ENCODE measurements around the gene TBC1D13. TPM values are rescaled to one million over a fixed set of nuclear protein-coding genes. Genes with fewer than 3 reads are reported as not detected.

TBC1D13 gene
- total and polyA plus RNA-seq, 9 of the 15 experiments (the other 6 are each of a cell fraction or from before 2014, with no cell fraction given), result 2.3 to 28.7 (median 11.4) TPM

DNA sequence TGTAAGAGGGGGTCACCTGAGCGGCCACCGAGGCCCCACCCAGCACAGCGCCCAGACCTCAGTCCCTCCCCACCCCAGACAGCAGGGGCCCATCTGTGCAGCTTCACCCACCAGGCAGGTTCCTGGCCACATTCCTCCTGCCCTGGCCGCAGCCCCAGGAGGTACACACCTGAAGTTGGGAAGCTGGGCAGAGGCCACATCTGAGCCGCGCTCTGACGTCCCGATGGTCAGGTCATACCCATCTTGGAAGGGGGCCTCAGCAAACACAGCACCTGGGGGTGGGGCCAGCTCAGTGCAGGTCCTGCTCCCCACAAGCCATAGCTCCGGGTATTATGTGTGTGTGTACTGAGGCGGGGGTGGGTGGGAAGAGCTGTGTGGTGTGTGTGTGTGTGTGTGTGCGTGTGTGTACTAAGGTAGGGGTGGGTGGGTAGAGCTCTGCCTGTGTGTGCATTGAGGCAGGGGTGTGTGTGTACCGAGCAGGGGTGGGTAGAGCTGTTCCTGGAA is 36.9 kb downstream of the TBC1D13 start:
- no peak overlapping the region for H3K4me3 ChIP-seq
- no peak overlapping the region for H3K27ac ChIP-seq (ENCODE audit: extremely low read depth, low read depth, low read length)
- intact Hi-C loops (cut with micrococcal nuclease) (no loop called here), in situ Hi-C loops (cut with MboI) (no loop called here)
- ATAC-seq (no peak), FAIRE-seq (no peak), DNase-seq (ENCODE audit: extremely low read depth in 1 of 4, low spot score in 3 of 4) (peak in 1 of 4 experiments; percentile 24)
- no peak overlapping the region for H2AFZ ChIP-seq (ENCODE audit: low read depth, low read length)
- peaks cover 14% of the 10 kb centered on the region for H4K20me1 ChIP-seq (replicated peaks; ENCODE audit: control insufficient read depth, insufficient read depth, low read length)
- H3K27me3 ChIP-seq (ENCODE audit: control insufficient read depth in 2 of 2, insufficient read depth in 2 of 2, low read length in 2 of 2), result no peaks in the 10 kb centered on the region
- peaks cover 90% of the 10 kb centered on the region for H3K36me3 ChIP-seq (ENCODE audit: control insufficient read depth, insufficient read depth, low read length)
- POLR2A ChIA-PET, result interaction anchor here (0.7 to 1.0 kb wide), 4 partner anchors 18 to 428 kb away, joined by 3 to 5 read pairs (median 4); no protein-coding TSS in a partner anchor
- H3K9me1 ChIP-seq (ENCODE audit: control insufficient read depth, insufficient read depth, low read length), result no peaks in the 10 kb centered on the region
- BruUV-seq (replicated peaks), result no TSS peak
- peaks cover 10 to 62% of the 10 kb centered on the region in 2 experiments; a peak in 4 of 5 replicates for H3K4me1 ChIP-seq (replicated peaks in 1 of 2; ENCODE audit: control insufficient read depth in 2 of 2, insufficient read depth in 2 of 2, low read length in 2 of 2)
- H3K79me2 ChIP-seq (ENCODE audit: control insufficient read depth, insufficient read depth, low read length), result peaks cover 27% of the 10 kb centered on the region
- no peaks in the 10 kb centered on the region for H3K9me3 ChIP-seq (replicated peaks; ENCODE audit: control insufficient read depth, insufficient read depth, low read depth, low read length)
- H3K9ac ChIP-seq (ENCODE audit: insufficient read depth in 1 of 2, low read depth in 2 of 2, low read length in 2 of 2), result no peak overlapping the region
- TF ChIP-seq DIDO1 (tag; IDR thresholded peaks at IDR 0.05; ENCODE audit: low read depth), result no peak
- TF ChIP-seq POLR2G (IDR thresholded peaks at IDR 0.05; ENCODE audit: low read depth, low read length), result peak; percentile 62
- TF ChIP-seq, protein P1, sequence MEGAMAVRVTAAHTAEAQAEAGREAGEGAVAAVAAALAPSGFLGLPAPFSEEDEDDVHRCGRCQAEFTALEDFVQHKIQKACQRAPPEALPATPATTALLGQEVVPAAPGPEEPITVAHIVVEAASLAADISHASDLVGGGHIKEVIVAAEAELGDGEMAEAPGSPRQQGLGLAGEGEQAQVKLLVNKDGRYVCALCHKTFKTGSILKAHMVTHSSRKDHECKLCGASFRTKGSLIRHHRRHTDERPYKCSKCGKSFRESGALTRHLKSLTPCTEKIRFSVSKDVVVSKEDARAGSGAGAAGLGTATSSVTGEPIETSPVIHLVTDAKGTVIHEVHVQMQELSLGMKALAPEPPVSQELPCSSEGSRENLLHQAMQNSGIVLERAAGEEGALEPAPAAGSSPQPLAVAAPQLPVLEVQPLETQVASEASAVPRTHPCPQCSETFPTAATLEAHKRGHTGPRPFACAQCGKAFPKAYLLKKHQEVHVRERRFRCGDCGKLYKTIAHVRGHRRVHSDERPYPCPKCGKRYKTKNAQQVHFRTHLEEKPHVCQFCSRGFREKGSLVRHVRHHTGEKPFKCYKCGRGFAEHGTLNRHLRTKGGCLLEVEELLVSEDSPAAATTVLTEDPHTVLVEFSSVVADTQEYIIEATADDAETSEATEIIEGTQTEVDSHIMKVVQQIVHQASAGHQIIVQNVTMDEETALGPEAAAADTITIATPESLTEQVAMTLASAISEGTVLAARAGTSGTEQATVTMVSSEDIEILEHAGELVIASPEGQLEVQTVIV (CRISPR knock-in tag; IDR thresholded peaks at IDR 0.05; ENCODE audit: borderline replicate concordance), result no peak
- TF ChIP-seq, protein P2, sequence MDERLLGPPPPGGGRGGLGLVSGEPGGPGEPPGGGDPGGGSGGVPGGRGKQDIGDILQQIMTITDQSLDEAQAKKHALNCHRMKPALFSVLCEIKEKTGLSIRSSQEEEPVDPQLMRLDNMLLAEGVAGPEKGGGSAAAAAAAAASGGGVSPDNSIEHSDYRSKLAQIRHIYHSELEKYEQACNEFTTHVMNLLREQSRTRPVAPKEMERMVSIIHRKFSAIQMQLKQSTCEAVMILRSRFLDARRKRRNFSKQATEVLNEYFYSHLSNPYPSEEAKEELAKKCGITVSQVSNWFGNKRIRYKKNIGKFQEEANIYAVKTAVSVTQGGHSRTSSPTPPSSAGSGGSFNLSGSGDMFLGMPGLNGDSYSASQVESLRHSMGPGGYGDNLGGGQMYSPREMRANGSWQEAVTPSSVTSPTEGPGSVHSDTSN (CRISPR knock-in tag; IDR thresholded peaks at IDR 0.05; ENCODE audit: low read depth), result no peak
- TF ChIP-seq, protein P2 (tag; conservative IDR thresholded peaks at IDR 0.05; ENCODE audit: low read depth), result no peak
- peak; percentile 53 for TF ChIP-seq RBFOX2 (IDR thresholded peaks at IDR 0.05; ENCODE audit: low read depth, low read length)
- peak; percentile 30 for TF ChIP-seq SUPT5H (IDR thresholded peaks at IDR 0.05)
- TF ChIP-seq STAG1 (CRISPR knock-in tag; IDR thresholded peaks at IDR 0.05; ENCODE audit: borderline replicate concordance), result no peak
- TF ChIP-seq PHF21A (IDR thresholded peaks at IDR 0.05; ENCODE audit: borderline replicate concordance, low read depth), result no peak
- TF ChIP-seq POLR2A (conservative IDR thresholded peaks at IDR 0.05), result peak; percentile 0; the same call in 1 of the 2 replicates
- TF ChIP-seq POLR2B (IDR thresholded peaks at IDR 0.05; ENCODE audit: low read depth, partially characterized antibody), result peak; percentile 48
- WGBS (ENCODE audit: insufficient coverage, low coverage, missing lambda C conversion rate), result 82% methylated on average over 12 of the region's 12 CpGs
- H3K4me2 ChIP-seq (ENCODE audit: insufficient read depth, low read length), result no peak overlapping the region
- CTCF ChIA-PET (ENCODE audit: low intra/inter-chr PET ratio), result no interaction called here
